ENCODE measurements around the gene DPYSL5. TPM values are rescaled to one million over a fixed set of nuclear protein-coding genes. Genes with fewer than 3 reads are reported as not detected.
A peak's percentile ranks its signal among the peaks of the same experiment; 100 is the strongest.

Gene DPYSL5
- total RNA-seq, 1 donor from 2014 or later, result not detected

DNA sequence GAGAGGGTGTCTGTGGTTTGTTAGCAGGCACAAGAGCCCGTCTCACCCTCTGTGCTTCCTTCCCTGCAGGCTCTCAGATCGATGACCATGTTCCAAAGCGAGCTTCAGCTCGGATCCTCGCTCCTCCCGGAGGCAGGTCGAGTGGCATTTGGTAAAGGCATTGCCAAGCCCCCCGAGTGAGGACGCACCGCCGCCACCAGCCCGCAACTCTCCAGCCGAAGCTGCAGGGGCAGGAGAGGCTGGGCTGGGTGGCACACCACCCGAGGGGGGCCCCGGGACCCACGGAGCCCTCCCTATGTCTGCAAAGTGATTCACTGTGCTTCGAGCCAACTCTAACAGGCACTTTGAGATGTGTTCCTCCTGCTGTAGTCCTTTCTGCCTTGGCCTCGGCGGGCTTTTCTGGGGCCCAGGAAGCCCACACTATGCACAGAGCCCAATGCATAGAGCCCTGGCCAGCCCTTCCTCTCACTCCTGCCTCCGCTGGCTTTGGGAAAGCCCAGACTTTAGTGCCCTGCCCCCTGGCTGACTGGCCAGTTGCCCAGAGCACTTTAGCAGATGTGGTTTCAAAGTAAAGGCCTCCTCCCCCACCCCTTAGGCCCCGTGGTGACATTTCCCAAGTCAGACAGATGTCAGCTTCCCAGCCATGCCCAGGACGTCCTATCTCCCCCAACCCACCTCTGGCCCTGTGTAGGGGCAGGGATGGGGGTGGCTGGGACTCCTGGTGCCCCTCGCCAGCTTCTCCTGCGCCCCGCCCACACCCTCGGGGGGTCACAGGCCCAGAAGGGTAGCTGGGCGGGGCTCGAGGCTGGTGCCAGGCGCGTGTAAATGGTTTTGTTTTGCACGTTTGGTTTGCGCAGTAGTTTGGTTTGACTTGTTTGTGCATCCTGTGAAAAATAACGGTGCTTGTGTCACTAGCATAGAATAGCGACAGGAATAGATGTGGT is 99.2 kb downstream of the DPYSL5 start:
- Histone ChIP-seq H3K9me3 (no peaks in the 10 kb centered on the region), H3K4me1 (no peaks in the 10 kb centered on the region), H3K36me3 (no peaks in the 10 kb centered on the region), H3K27me3 (peaks cover 30% of the 10 kb centered on the region), H3K27ac (no peak overlapping the region), H3K4me3 (no peak overlapping the region)
- TF ChIP-seq CTCF (IDR thresholded peaks at IDR 0.05), result no peak
- DNase-seq (peak; percentile 88), ATAC-seq (peak; percentile 72)
- intact Hi-C loops (cut with DNase I), result no loop called here

GRCh38 chr2:26948800-26949199 is 100.9 kb downstream of the DPYSL5 start:
- ATAC-seq, result no peak
- Histone ChIP-seq H3K36me3 (no peaks in the 10 kb centered on the region), H3K27ac (no peak overlapping the region), H3K4me1 (no peaks in the 10 kb centered on the region), H3K4me3 (no peak overlapping the region), H3K27me3 (peaks cover 19% of the 10 kb centered on the region), H3K9me3 (no peaks in the 10 kb centered on the region)
- TF ChIP-seq CTCF (IDR thresholded peaks at IDR 0.05), result no peak
- DNase-seq, result no peak
- intact Hi-C loops (cut with DNase I), result no loop called here

GRCh38 chr2:26950246-26950645 is 102.3 kb downstream of the DPYSL5 start:
- H3K27ac ChIP-seq, result no peak overlapping the region
- no peak overlapping the region for H3K4me3 ChIP-seq
- no peaks in the 10 kb centered on the region for H3K4me1 ChIP-seq
- no peak for TF ChIP-seq CTCF (IDR thresholded peaks at IDR 0.05)
- peaks cover 8% of the 10 kb centered on the region for H3K27me3 ChIP-seq
- ATAC-seq, result no peak
- H3K9me3 ChIP-seq, result no peaks in the 10 kb centered on the region
- DNase-seq, result no peak
- H3K36me3 ChIP-seq, result no peaks in the 10 kb centered on the region
- intact Hi-C loops (cut with DNase I), result no loop called here

- no peak for ATAC-seq
- intact Hi-C loops (cut with DNase I), result no loop called here
- no peak for TF ChIP-seq CTCF (IDR thresholded peaks at IDR 0.05)
- H3K9me3 ChIP-seq, result no peaks in the 10 kb centered on the region
- peaks cover 10% of the 10 kb centered on the region for H3K27me3 ChIP-seq
- no peaks in the 10 kb centered on the region for H3K36me3 ChIP-seq
- no peak for DNase-seq
- H3K27ac ChIP-seq, result no peak overlapping the region
- H3K4me3 ChIP-seq, result no peak overlapping the region
- H3K4me1 ChIP-seq, result no peaks in the 10 kb centered on the region
Observed at GRCh38 chr2:26951236-26951635, 103.3 kb downstream of the DPYSL5 start.

- intact Hi-C loops (cut with DNase I), result no loop called here
- no peak for DNase-seq
- H3K9me3 ChIP-seq, result no peaks in the 10 kb centered on the region
- H3K4me3 ChIP-seq, result no peak overlapping the region
- no peaks in the 10 kb centered on the region for H3K4me1 ChIP-seq
- H3K27me3 ChIP-seq, result peaks cover 13% of the 10 kb centered on the region
- no peaks in the 10 kb centered on the region for H3K36me3 ChIP-seq
- TF ChIP-seq CTCF (IDR thresholded peaks at IDR 0.05), result no peak
- no peak for ATAC-seq
- H3K27ac ChIP-seq, result no peak overlapping the region
Observed at GRCh38 chr2:26952374-26952773, 104.4 kb downstream of the DPYSL5 start.

All from upper lobe of right lung (tissue), 1 donor.